Astrocyte of the cerebellum (primary cell): ENCODE measurements around the gene TM9SF1.
A peak's percentile ranks its signal among the peaks of the same experiment; 100 is the strongest.

Source experiments
- DNase-seq: peaks from one replicate; pipeline ENCODE4 v3.0.0-alpha.2; 2011; ENCODE audit warnings: low read depth
- H3K4me3 ChIP-seq: 2 replicates; pipeline ENCODE4 v1.5.1; 2011; ENCODE audit warnings: mild to moderate bottlenecking, low read depth, low read length, moderate library complexity
- in situ Hi-C: cut with HindIII; loops from 2 replicates; pipeline ENCODE4 v1.10.0; 2017; ENCODE audit warnings: low sequenced_read_pairs
- TF ChIP-seq, protein P1 (sequence below): IDR thresholded peaks from 2 replicates; pipeline ENCODE4 v1.5.1; 2012; ENCODE audit warnings: low read length, low read depth, moderate library complexity, mild to moderate bottlenecking; ENCODE audit errors: missing control alignments

The TM9SF1 gene

DNA sequence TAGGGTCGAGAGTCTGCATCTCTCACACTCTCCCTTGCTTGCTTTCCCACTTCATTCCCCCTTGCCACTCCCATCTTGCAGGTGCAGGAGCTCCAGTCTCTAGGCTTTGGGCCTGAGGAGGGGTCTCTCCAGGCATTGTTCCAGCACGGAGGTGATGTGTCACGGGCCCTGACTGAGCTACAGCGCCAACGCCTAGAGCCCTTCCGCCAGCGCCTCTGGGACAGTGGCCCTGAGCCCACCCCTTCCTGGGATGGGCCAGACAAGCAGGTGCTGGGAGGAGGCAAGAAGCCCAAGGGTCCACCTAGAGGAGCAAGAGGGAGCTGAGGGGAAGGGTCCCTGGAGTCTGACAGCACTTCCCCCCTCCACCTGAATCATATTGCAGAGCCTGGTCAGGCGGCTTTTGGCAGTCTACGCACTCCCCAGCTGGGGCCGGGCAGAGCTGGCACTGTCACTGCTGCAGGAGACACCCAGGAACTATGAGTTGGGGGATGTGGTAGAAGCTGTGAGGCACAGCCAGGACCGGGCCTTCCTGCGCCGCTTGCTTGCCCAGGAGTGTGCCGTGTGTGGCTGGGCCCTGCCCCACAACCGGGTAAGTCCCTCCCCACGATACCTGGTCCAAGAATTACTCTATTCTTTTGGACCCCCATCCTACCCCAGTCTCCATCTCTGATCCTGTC lies 43.7 kb downstream of the TM9SF1 start:
- in situ Hi-C loops = no loop called here
- TF ChIP-seq, protein P1, sequence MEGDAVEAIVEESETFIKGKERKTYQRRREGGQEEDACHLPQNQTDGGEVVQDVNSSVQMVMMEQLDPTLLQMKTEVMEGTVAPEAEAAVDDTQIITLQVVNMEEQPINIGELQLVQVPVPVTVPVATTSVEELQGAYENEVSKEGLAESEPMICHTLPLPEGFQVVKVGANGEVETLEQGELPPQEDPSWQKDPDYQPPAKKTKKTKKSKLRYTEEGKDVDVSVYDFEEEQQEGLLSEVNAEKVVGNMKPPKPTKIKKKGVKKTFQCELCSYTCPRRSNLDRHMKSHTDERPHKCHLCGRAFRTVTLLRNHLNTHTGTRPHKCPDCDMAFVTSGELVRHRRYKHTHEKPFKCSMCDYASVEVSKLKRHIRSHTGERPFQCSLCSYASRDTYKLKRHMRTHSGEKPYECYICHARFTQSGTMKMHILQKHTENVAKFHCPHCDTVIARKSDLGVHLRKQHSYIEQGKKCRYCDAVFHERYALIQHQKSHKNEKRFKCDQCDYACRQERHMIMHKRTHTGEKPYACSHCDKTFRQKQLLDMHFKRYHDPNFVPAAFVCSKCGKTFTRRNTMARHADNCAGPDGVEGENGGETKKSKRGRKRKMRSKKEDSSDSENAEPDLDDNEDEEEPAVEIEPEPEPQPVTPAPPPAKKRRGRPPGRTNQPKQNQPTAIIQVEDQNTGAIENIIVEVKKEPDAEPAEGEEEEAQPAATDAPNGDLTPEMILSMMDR = no peak
- DNase-seq = no peak
- no peak overlapping the region for H3K4me3 ChIP-seq

GRCh38 chr14:24150993-24151392 lies 44.2 kb downstream of the TM9SF1 start:
- in situ Hi-C loops = no loop called here
- no peak overlapping the region for H3K4me3 ChIP-seq
- TF ChIP-seq, protein P1 = no peak
- no peak for DNase-seq

DNA sequence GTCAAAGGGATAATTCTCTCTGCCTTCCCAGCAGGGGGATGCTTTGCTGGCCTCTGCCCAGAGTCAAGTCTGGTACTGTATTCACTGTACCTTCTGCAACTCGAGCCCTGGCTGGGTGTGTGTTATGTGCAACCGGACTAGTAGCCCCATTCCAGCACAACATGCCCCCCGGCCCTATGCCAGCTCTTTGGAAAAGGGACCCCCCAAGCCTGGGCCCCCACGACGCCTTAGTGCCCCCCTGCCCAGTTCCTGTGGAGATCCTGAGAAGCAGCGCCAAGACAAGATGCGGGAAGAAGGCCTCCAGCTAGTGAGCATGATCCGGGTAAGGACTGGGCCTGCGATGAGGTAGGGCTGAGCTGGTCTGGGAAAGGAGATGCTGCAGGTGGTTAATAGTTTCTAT lies 44.7 kb downstream of the TM9SF1 start:
- TF ChIP-seq, protein P1 = no peak
- in situ Hi-C loops = no loop called here
- DNase-seq = no peak
- no peak overlapping the region for H3K4me3 ChIP-seq

GRCh38 chr14:24150061-24150460 lies 45.2 kb downstream of the TM9SF1 start:
- no peak for DNase-seq
- no peak overlapping the region for H3K4me3 ChIP-seq
- TF ChIP-seq, protein P1 = no peak
- in situ Hi-C loops = no loop called here

- DNase-seq = no peak
- no peak overlapping the region for H3K4me3 ChIP-seq
- TF ChIP-seq, protein P1 = no peak
- in situ Hi-C loops = no loop called here
Observed at GRCh38 chr14:24149302-24149969, 45.8 kb downstream of the TM9SF1 start.

- TF ChIP-seq, protein P1 = no peak
- in situ Hi-C loops = no loop called here
Observed at GRCh38 chr14:24147761-24148428, 47.3 kb downstream of the TM9SF1 start.

More at GRCh38 chr14:24147761-24148428, 47.3 kb downstream of the TM9SF1 start:
- H3K4me3 ChIP-seq = peak overlapping the region; percentile 87
- DNase-seq = no peak
